Right renal cortex interstitium (tissue), 3 donors: ENCODE results near the gene IFRD2. TPM values are rescaled to one million over a fixed set of nuclear protein-coding genes. Genes with fewer than 3 reads are reported as not detected.
"Not testable (repeated sequence)": the region's sequence is repeated elsewhere in the genome, so short reads cannot be mapped to it uniquely, and the experiment has no call there.

ENCODE experiments used
- DNase-seq, 3 donors: peaks; one replicate each; pipeline ENCODE4 v3.0.0-alpha.2; 2013; ENCODE audit warnings: low read depth in 3 of 3, low spot score in 2 of 3
- polyA plus RNA-seq, 3 donors: library from polyadenylated mRNA; unstranded; fragments of 120-200 nt; gene quantifications; one replicate each; pipeline ENCODE4 v1.2.1, GENCODE V29; 2013; ENCODE audit not compliant: insufficient read length in 3 of 3

IFRD2 gene
- polyA plus RNA-seq, 3 donors: 35.0 to 39.1 (median 37.7) TPM

GRCh38 chr3:50268703-50269451 lies 23.4 kb downstream of the IFRD2 start, which contains the start of gene SEMA3B:
TSS of gene SEMA3B (plus strand) at chr3:50269147. CDS start at chr3:50269241, 94 bp downstream.
- DNase-seq: no peak

GRCh38 chr3:50268276-50268675 lies 24.0 kb downstream of the IFRD2 start:
- no peak for DNase-seq

GRCh38 chr3:50267280-50267913 lies 24.8 kb downstream of the IFRD2 start:
- DNase-seq: no peak

GRCh38 chr3:50266836-50267235 lies 25.4 kb downstream of the IFRD2 start:
- DNase-seq: no peak

GRCh38 chr3:50266017-50266416 lies 26.2 kb downstream of the IFRD2 start:
- DNase-seq: no peak

- no peak for DNase-seq
Observed at GRCh38 chr3:50265571-50265970, 26.7 kb downstream of the IFRD2 start.

- no peak for DNase-seq
Observed at GRCh38 chr3:50264964-50265485, 27.2 kb downstream of the IFRD2 start.

- peak; percentile 82 to 91 (median 85) for DNase-seq
Observed at GRCh38 chr3:50264383-50264963, 27.8 kb downstream of the IFRD2 start.

GRCh38 chr3:50263478-50264382 lies 28.5 kb downstream of the IFRD2 start:
- DNase-seq: no peak

GRCh38 chr3:50262778-50263177 lies 29.5 kb downstream of the IFRD2 start:
- DNase-seq: no peak

GRCh38 chr3:50262200-50262599 lies 30.0 kb downstream of the IFRD2 start:
- not testable (repeated sequence) for DNase-seq

GRCh38 chr3:50261505-50261904 lies 30.7 kb downstream of the IFRD2 start:
- DNase-seq: no peak

GRCh38 chr3:50260942-50261441 lies 31.2 kb downstream of the IFRD2 start:
- no peak for DNase-seq

GRCh38 chr3:50260027-50260941 lies 31.9 kb downstream of the IFRD2 start:
- DNase-seq: peak; percentile 83 to 90 (median 86)

GRCh38 chr3:50259432-50260026 lies 32.7 kb downstream of the IFRD2 start:
- no peak for DNase-seq

GRCh38 chr3:50258979-50259378 lies 33.2 kb downstream of the IFRD2 start:
- DNase-seq: no peak

GRCh38 chr3:50258029-50258680 lies 34.1 kb downstream of the IFRD2 start:
- DNase-seq: no peak
